GM21390 (cell line): Measurements from ENCODE around the gene IFNA5.

Source experiments
- ATAC-seq: cut with Tn5 transposase; IDR thresholded peaks from one replicate; pipeline ENCODE4 v1.9.1; 2021; ENCODE audit not compliant: unreplicated experiment

IFNA5 gene

GRCh38 chr9:21305213-21305612, at the start of gene IFNA5:
Gene IFNA5, minus strand, starts transcription at chr9:21305313. Its CDS starts 57 bp downstream, at chr9:21305256.
- no peak for ATAC-seq

DNA sequence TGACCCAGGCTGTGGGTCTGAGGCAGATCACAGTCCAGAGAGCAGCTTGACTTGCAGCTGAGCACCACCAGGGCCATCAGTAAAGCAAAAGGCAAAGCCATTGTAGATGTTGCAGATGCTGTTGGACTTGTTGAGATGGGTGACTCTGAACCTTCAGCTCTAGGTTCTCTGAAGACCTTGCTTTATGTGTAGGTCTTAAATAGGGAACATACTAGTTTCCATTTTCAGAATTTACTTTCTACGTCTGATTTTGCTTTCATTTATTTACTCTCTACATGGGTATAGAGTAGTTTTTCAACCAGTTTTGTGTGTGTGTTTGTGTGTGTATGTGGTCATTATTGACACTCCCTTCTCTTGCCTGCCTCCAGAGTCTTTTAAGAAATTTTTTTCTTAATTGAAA, 45.7 kb upstream of the IFNA5 start, which contains the start of gene IFNA6:
IFNA6 (minus strand) TSS at position 101 of the 400 bp plus-strand sequence; CDS start at position 101, 0 bp downstream.
- no peak for ATAC-seq

DNA sequence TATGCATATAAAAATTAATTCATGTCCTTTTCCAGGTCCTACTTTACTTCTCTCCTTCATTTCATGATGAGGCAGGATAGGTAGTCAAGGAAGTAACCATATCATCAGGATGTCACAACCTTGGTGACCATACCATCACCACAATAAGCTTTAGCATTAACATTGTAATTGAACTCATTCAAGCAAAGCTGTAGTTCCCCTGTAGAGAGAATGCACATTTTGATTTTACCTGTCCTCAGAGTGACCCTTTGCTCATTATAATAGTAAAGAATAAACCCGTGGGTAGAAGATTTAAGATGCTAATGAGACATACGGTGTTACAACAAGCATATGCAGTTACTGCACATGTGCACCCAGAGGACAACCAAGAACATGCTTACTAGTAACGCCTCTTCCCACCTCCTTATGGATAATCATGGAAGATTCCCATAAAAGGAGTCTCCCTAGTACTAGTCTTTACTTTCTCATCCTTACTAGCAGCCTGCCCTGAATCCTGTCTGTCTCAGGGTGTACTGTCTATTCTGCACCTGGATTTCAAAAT, 43.4 kb upstream of the IFNA5 start:
- ATAC-seq = no peak

DNA sequence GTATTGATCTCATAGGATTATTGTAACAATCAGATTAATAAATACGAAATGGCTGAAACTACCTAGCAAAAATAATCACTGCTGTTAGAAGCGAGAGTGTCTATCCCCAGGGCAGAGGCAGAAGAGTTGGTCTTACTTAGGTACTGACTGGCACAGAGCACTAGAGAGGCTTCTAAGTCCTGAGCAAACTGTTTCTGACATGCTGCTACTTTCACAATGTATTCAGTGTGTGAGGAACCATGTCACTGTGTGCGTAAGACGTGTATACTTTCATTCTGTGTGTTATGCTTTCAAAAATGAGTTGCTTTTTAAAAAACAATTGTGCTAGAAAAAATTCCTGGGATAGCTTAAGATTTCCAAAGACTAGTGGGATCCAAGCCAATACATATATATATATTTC, 35.6 kb upstream of the IFNA5 start:
- ATAC-seq = no peak

- ATAC-seq = no peak
These were observed 31.3 kb upstream of the IFNA5 start for GRCh38 chr9:21336457-21336856.

DNA sequence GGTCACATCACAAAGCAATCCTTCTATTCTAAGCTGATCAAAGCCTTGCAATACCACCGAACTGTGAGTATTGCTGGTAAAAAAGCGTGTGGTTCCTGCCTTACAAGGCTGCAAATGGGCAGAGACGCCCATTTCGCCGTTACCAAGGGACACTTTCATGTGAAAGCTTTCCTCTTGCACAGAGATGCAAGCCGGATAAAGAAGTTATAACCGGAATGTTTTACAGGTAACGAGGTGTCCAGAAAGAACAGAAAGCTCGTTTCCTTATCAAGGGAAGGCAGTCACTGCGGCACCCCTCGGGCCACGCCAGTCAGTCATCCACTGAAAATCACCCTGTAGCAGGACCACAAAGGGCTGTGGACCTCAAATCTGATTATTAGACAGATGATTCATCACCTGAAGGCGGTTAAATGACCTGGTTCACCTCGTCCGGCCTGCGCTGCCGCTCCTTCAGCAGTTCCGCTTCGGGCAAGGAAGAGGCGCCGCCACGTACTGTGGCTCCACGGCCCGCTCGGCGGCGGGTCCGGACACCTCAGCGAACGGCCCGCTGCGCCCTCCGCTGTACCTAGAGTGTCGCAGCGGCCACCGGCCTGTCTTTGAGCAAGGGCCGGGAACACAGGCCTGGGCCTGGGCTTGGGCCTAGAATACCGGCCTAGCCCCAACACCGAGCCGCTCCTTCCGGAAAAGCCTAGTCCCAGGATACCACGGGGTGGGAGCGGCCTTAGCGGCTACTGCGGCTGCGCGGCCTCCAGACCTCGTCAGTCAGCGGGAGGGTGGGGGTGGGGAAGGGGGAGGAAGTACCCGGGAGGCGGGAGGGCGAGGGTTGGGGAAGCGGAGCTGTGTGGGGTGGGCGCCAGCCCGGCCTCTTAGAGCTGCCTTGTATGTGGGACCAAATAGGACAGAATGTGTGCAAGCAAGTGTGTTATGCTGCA, 29.9 kb upstream of the IFNA5 start, which contains the start of gene KLHL9:
KLHL9 (minus strand) TSS at position 704 of the 932 bp plus-strand sequence; CDS start at position 159, 545 bp downstream.
- ATAC-seq = peak; percentile 87

GRCh38 chr9:21333226-21333625, 28.1 kb upstream of the IFNA5 start:
- no peak for ATAC-seq

DNA sequence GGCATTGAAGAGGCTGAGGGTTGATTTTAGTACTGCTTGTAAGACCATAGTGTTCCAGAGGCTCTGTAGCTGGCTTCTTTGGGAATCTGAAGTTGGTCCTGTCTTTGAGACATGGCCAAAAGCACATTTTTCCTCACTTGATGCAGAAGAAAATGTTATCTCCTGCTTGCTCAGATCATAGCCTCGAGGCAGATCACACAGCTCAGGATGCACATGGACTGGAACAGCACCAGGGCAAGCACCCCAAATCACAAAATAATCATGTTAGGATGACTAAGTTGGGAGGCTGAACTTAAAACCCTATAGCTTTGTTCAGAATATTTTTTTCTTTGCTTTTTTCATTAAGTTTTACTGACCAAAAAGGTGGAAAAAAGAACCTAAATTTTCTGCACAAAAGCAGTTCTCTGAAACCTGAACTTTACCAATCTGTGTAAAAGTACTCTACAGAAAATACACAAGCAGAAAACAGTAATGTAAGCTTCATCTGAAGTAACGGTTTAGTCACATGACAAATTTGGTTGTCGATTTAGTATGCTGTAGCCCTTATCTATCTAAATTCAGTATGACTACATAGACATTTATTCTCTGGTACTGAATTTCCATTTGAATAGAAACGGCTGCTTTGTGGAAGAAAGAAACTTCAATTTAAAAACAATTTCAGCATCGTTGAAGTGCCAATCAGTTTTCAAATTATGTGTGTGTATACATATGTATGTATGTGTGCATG, 26.7 kb upstream of the IFNA5 start:
- no peak for ATAC-seq

GRCh38 chr9:21326526-21327139, 21.5 kb upstream of the IFNA5 start:
- ATAC-seq = peak; percentile 76

- ATAC-seq = no peak
These were observed 18.9 kb upstream of the IFNA5 start for GRCh38 chr9:21324047-21324446.

DNA sequence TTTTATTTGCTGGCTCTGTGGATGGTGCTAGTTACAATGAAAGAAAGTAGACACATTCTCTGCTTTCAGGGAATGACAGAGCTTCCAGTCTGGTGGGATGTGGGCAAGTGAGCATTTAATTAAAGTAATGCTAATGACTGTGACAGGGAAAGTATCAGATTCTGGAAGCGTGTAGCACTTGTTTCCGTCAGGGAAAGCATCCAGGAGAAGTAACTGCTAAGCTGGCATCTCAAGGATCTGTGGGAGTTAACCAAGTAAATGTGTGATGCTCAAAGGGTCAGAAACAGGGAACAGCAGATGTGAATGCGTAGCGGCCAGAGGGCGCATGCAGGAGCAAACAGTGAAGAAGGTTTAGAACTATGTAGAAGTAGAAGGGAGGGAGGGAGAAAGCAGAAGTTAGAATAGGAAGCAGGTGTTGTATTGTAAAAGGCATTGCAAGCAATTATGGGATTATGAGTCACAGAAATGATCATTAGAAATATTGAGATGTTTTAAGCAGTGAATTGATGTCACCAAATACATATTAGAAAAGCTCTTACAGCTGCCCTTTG, 17.9 kb upstream of the IFNA5 start:
- no peak for ATAC-seq

DNA sequence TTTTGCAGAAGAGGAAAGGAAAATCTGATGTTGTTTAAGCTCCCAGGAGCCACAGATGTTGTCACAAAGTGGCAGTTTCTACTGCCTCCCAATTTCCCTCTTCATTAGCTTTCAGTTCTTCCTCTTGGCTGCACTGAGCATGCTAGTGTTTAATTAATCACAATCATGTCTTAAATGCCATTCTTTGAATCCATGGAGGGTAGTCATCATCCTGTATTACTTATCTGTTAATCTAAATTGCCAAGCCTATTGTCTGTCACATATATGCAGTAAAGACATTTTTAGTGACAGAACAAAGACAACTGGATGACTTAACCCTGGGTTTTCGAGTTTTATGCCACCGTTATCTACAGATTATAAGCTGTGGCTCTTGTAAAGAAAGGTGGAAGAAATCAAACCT, 15.4 kb upstream of the IFNA5 start:
- ATAC-seq = no peak

DNA sequence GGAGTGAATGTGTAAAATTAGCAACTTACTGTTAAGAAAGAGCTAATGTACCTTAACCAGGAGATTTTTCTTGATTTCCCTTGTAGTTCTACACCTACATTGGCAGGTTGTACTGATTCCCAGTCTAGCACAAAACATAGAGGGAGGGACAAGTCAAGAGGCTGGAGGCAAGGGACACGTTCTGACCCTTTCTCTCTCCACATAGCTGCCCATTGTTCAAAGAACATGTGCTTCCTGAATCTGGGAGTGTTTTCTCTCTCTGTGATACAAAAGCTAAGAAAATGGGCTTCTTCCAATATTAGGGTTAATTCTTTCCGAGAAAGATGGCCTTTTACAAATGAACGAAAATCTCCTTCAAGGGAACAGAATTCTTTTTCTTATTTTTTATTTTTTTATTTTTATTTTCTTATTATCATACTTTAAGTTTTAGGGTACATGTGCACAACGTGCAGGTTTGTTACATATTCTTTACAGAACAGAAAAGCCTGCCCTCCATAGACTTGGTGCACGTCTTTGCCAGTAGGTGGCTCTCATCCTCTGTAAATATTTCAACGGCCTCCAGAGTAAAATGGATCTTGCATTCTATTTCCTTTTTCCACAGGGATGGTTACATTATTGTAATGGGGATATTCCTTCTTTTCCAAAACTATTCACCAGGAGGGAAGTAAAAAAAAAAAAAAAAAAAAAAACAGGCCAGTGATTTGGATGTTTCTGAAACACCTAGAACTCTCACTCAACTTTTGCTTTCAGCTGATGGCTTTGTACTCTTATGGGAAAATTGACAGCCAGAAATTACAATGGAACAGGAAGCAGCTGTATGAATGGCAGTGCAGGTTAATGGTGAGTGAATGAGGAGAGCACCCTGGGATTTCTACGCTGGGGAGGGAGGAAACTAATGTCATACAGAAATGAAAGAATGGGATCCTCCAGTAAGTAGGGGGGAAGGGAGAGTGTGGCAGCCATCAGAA, 13.1 kb upstream of the IFNA5 start:
- ATAC-seq = peak; percentile 72

- ATAC-seq = no peak
These were observed 11.7 kb upstream of the IFNA5 start for GRCh38 chr9:21316860-21317259.

DNA sequence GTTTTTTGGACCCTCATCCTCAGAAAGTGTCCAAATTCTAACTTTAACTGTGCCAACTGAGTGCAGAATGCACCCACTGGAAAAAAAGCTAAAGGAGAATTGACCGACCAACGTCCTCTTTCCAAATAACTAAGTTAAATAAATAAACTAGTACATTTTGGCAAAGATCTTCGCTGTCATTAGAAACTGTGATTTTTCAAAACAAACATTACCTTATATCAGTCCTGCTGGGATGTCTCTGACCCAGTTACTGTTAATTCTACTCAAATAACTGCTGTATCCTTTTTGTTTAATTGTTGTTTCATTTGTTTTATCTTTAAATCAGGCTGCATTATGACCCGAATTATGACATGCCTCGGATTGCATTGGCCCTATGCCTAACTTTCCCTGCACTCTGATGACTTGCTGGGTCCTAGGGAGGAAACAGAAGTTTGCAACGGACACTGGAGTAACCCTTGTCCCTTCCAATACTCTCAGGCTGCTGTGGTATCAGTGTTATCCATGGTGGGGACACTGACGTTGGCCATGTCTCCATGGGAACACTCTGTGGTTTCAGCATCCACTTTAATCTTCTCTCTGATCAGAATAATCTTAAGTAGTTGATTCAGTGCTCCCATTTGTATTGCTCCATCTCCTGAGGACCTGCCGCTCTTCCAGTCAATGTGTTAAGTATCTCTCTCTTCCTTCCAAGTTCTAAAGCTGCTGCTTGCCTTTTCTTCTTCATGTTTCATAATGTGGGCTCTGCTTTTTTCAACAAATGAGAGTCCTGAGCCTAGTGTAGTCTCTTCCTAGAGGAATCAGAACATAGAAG, 11.1 kb upstream of the IFNA5 start:
- no peak for ATAC-seq

DNA sequence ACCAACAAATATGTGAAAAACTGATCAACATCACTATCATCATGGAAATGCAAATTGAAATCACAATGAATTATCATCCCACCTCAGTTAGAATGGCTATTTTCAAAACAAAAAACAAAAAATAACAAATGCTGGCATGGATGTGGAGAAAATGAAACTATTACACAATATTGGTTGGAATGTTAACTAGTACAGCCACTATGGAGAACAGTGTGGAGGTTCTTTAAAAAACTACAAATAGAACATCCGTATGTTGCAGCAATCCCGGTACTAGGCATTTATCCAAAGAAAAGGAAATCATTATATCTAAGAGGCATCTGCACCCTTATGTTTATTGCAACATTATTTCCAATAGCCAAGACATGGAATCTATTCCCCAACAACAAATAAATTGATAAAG, 9.0 kb upstream of the IFNA5 start:
- no peak for ATAC-seq

DNA sequence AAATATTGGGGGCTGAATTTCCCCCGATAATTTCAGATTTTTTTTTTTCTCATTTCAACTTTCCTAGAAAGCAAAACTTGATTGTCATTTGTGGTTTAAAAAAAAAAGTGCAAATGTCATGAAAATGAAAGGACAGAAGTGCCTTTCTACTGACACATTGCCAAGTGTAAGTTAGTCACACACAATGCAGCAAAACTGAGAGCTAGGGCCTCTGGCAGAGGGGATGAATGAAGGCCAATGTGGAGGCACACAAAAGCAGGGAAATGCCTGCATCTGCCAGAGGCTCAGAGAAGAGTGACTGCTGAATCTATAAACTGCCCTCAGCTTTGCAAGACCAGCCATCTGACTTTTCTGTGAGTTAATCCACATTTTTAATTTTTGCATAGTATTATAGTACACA, 6.8 kb upstream of the IFNA5 start:
- ATAC-seq = no peak

GRCh38 chr9:21295992-21296391, 9.1 kb downstream of the IFNA5 start:
- no peak for ATAC-seq
